Right atrium auricular region (tissue), 2 donors: ENCODE measurements around the gene TANGO2. TPM values are rescaled to one million over a fixed set of nuclear protein-coding genes. Genes with fewer than 3 reads are reported as not detected.
A peak's percentile ranks its signal among the peaks of the same experiment; 100 is the strongest.

Experiments used
- DNase-seq: peaks from one replicate; pipeline ENCODE4 v3.0.0-alpha.2; 2019; ENCODE audit warnings: low spot score
- H3K27ac ChIP-seq, 2 donors: fragments of 200-600 bp; sonication (generic); 1 replicate in 1 of 2; 2 replicates in 1 of 2; pipeline ENCODE4 v1.5.1; 2016 to 2019
- H3K27me3 ChIP-seq, 2 donors: fragments of 200-600 bp; sonication (generic); one replicate each; pipeline versions ENCODE4 v1.5.1 to v1.6.0; 2017 to 2019
- H3K36me3 ChIP-seq: fragments of 200-600 bp; sonication (generic); one replicate; pipeline ENCODE4 v1.5.1; 2016
- H3K4me1 ChIP-seq, 2 donors: fragments of 200-600 bp; sonication (generic); one replicate each; pipeline versions ENCODE4 v1.5.1 to v1.6.0; 2017 to 2019
- H3K4me3 ChIP-seq, 2 donors: fragments of 200-600 bp; sonication (generic); 1 replicate in 1 of 2; 2 replicates in 1 of 2; pipeline ENCODE4 v1.5.1; 2017 to 2019; ENCODE audit warnings: mild to moderate bottlenecking in 1 of 2, moderate library complexity in 1 of 2
- H3K9me3 ChIP-seq, 2 donors: fragments of 200-600 bp; sonication (generic); one replicate each; pipeline ENCODE4 v1.5.1; 2019
- CTCF ChIP-seq, 2 donors: fragments of 200-600 bp; sonication (generic); IDR thresholded peaks; one replicate each; pipeline ENCODE4 v1.5.1; 2019; ENCODE audit warnings: antibody characterized with exemption in 2 of 2
- total RNA-seq, 2 donors: library from RNA; depleted of rRNA; stranded (reverse); fragments of >200 nt; gene quantifications; one replicate each; pipeline ENCODE4 v1.1.0, GENCODE V29; 2016

TANGO2 gene, protein sequence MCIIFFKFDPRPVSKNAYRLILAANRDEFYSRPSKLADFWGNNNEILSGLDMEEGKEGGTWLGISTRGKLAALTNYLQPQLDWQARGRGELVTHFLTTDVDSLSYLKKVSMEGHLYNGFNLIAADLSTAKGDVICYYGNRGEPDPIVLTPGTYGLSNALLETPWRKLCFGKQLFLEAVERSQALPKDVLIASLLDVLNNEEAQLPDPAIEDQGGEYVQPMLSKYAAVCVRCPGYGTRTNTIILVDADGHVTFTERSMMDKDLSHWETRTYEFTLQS
- total RNA-seq = 100 to 1,000 TPM in 1 of 2 donors, 10 to 100 TPM in 1; 95.2 to 101 TPM

DNA sequence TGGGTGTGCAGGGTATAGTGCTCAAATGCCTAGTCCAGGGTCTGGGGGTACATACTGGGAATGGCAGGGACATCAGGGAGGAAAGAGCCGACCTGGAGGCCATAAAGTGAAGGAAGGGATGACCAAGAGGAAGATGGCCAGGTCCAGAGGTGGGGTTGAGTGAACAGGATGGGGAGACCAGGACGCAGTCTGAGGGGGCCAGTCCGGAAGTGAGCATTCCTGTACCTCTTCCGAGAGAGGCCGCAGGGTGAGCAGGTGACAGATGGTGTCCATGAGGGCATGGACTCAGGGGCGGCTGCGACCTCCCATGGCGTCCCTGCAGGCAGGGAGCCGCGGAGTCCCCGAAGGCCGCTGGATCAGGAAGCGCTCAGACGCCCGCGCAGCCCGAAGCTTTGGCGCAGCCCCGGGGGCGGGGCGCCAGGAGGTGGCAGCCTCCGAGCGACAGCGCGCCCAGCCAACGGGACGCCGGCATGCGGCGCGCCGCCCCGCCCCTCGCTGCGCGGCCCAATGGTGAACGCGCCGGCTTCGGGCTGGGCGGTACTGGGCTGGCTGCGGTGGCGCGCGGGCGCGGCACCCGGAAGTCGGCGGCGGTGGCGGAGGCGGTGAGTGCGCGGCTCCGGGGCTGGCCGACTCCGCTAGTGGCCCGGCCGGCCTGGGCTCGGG is at the start of gene TANGO2:
Gene TANGO2, plus strand, starts transcription at position 578 of the 663 bp plus-strand sequence. CDS start 15,689 bp downstream, outside the sequence.
- Histone ChIP-seq H3K36me3 (peaks cover 6% of the 10 kb centered on the region), H3K4me3 (peak within 1 kb of the TSS; percentile 93 to 99), H3K4me1 (peaks cover 0 to 53% of the 10 kb centered on the region in 2 donors), H3K27ac (peak within 1 kb of the TSS; percentile 95 to 99), H3K9me3 (no peaks in the 10 kb centered on the region), H3K27me3 (no peaks in the 10 kb centered on the region)
- peak; percentile 91 for DNase-seq
- TF ChIP-seq CTCF (IDR thresholded peaks at IDR 0.05) = no peak

DNA sequence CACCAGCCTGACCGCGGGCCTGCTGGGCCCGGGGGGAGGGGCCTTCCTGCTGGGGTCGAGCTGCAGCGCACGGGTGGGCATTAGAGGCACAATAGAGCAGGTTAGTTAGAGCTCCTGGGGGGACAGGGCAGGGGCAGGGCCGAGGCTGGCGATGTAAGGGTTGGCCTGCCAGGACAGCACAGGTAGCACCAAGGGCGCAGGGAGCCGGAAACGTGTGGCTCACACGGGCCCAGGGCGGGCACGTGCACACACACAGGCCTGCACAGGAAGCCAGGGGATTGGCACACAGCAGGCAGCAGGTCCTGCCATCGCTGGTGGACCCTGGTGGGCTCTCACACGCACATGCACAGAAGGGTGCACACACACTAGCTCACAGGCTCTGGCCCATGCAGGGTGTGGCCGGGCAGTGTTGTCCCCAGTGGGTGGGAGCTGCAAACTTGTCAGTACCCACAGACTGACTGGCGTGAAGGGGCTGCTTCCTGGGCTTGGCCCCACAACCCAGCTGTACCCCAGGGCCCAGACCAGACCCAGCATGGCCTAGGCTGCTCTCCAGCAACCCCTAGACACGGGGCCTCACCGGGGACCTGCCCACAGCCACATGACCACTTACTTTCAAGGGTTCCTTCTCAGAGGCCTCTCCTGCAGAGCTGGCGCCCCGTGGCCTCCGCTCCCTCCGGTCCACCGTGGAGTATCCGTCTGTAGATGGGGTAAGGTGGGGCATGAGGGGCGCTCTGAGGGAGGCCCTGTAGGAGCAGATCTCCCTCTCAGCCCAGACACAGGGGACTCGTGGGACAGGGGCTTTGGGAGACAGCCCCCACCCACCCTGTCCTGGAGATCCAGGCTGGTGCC is 49.4 kb upstream of the TANGO2 start:
- no peak for DNase-seq
- peaks cover 43% of the 10 kb centered on the region for H3K36me3 ChIP-seq
- H3K4me1 ChIP-seq = peaks cover 0 to 8% of the 10 kb centered on the region in 2 donors
- H3K27me3 ChIP-seq = no peaks in the 10 kb centered on the region
- no peaks in the 10 kb centered on the region for H3K9me3 ChIP-seq
- TF ChIP-seq CTCF (IDR thresholded peaks at IDR 0.05) = no peak
- no peak overlapping the region for H3K27ac ChIP-seq
- H3K4me3 ChIP-seq = no peak overlapping the region

DNA sequence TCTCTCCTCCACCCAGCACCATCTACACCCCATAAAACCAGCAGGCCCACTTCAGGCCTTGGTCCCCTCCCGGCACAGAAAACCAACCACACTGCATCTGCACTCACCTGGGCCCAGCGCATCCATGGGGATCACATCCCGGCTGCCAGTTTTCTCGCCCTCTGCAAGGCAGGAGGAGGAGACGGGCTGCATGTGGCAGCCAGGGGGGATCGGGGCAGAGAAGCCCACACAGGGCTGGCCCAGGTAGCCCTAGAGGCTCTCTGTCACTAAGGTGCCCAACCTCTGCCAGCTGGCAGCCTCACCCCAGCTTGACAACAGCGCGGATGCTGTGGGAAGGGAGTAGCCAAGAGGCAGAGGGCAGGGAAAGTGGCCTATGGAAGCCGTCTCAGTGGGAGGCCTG is 48.7 kb upstream of the TANGO2 start:
- no peaks in the 10 kb centered on the region for H3K9me3 ChIP-seq

DNA sequence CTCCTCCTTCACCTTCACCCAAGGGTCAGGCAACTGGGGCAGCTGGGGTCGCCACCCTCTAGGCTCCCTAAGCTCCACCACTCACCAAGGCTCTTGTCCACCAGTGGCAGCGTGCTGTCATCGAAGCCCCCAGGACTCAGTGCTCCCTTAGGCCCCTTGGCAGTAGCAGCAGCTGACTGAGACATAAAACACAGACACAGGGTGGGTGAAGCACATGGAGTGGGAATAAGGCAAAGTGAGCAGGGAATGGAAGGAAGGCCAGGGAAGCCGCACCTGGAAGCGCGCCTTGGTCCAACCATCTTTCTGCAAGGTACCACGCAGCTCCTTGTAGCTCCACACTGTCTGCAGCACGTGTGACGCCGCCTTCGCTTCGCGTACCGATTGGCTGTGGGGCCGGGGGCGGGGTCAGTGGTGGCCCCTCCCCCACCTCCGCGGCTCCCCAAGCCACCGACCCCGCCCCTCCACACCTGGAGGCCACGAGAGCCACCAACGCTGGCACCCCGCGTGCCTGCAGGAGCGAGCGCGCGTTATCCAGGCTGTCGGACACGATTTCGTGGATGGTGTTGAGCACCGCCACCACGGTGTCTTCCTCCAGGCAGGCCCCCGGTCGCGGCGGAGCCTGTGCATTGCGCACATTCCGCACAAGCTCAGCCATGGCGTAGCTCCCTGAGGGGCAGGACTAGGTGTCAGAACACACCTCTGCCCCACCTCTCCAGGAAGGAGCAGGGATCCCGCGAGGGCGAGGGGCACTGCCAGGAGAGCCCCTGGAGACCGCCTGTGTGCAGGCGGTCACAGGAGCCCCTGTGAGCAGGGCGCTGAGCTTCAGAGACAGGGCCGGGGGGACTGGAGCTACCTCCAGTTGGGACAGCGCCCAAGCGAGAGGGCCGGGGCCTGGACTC is 48.0 kb upstream of the TANGO2 start:
- TF ChIP-seq CTCF (IDR thresholded peaks at IDR 0.05) = no peak
- Histone ChIP-seq H3K27me3 (no peaks in the 10 kb centered on the region), H3K27ac (no peak overlapping the region), H3K9me3 (no peaks in the 10 kb centered on the region), H3K4me1 (peaks cover 0 to 8% of the 10 kb centered on the region in 2 donors), H3K4me3 (no peak overlapping the region), H3K36me3 (peaks cover 40% of the 10 kb centered on the region)
- DNase-seq = no peak

More for the DNA sequence above, 48.7 kb upstream of the TANGO2 start:
- Histone ChIP-seq H3K4me1 (peaks cover 0 to 8% of the 10 kb centered on the region in 2 donors), H3K27me3 (no peaks in the 10 kb centered on the region), H3K27ac (no peak overlapping the region), H3K36me3 (peaks cover 43% of the 10 kb centered on the region), H3K4me3 (no peak overlapping the region)
- no peak for TF ChIP-seq CTCF (IDR thresholded peaks at IDR 0.05)
- no peak for DNase-seq
